ENCODE data around the gene PFN2.
"Not testable (repeated sequence)": the region's sequence is repeated elsewhere in the genome, so short reads cannot be mapped to it uniquely, and the experiment has no call there.

Gene PFN2

GRCh38 chr3:149947231-149947630 is 23.5 kb downstream of the PFN2 start:
- no peak for DNase-seq (ENCODE audit: low spot score)
- CTCF ChIA-PET: no interaction called here
- TF ChIP-seq CTCF (conservative IDR thresholded peaks at IDR 0.05; ENCODE audit: low read depth): no peak
- POLR2A ChIA-PET (ENCODE audit: low non-redundant PET): no interaction called here
- no peak overlapping the region for H3K27ac ChIP-seq

GRCh38 chr3:149943966-149944365 is 26.7 kb downstream of the PFN2 start:
- CTCF ChIA-PET; H3K27ac ChIP-seq; POLR2A ChIA-PET (ENCODE audit: low non-redundant PET); DNase-seq (ENCODE audit: low spot score): not testable (repeated sequence)

GRCh38 chr3:149942409-149942808 is 28.3 kb downstream of the PFN2 start:
- DNase-seq (ENCODE audit: low spot score): no peak
- no peak for TF ChIP-seq CTCF (conservative IDR thresholded peaks at IDR 0.05; ENCODE audit: low read depth)
- no peak overlapping the region for H3K27ac ChIP-seq
- ChIA-PET CTCF (no interaction called here), POLR2A (ENCODE audit: low non-redundant PET) (no interaction called here)

GRCh38 chr3:149941946-149942345 is 28.7 kb downstream of the PFN2 start:
- POLR2A ChIA-PET (ENCODE audit: low non-redundant PET): no interaction called here
- no peak overlapping the region for H3K27ac ChIP-seq
- no peak for TF ChIP-seq CTCF (conservative IDR thresholded peaks at IDR 0.05; ENCODE audit: low read depth)
- no peak for DNase-seq (ENCODE audit: low spot score)
- CTCF ChIA-PET: no interaction called here

GRCh38 chr3:149941186-149941585 is 29.5 kb downstream of the PFN2 start:
- CTCF ChIA-PET: no interaction called here
- H3K27ac ChIP-seq: no peak overlapping the region
- DNase-seq (ENCODE audit: low spot score): no peak
- no peak for TF ChIP-seq CTCF (conservative IDR thresholded peaks at IDR 0.05; ENCODE audit: low read depth)
- POLR2A ChIA-PET (ENCODE audit: low non-redundant PET): no interaction called here

- POLR2A ChIA-PET (ENCODE audit: low non-redundant PET); CTCF ChIA-PET; DNase-seq (ENCODE audit: low spot score); H3K27ac ChIP-seq: not testable (repeated sequence)
Observed at GRCh38 chr3:149938392-149939055, 32.2 kb downstream of the PFN2 start.

- ChIA-PET POLR2A (ENCODE audit: low non-redundant PET) (no interaction called here), CTCF (interaction anchor here (0.5 to 1.2 kb wide), 7 partner anchors 8 to 1057 kb away, joined by 3 to 4 read pairs (median 3); no protein-coding TSS in a partner anchor)
- peak; percentile 78 for TF ChIP-seq CTCF (conservative IDR thresholded peaks at IDR 0.05; ENCODE audit: low read depth)
- no peak overlapping the region for H3K27ac ChIP-seq
- peak; percentile 44 for DNase-seq (ENCODE audit: low spot score)
Observed at GRCh38 chr3:149936812-149937230, 33.9 kb downstream of the PFN2 start.

- H3K27ac ChIP-seq: no peak overlapping the region
- DNase-seq (ENCODE audit: low spot score): no peak
- TF ChIP-seq CTCF (conservative IDR thresholded peaks at IDR 0.05; ENCODE audit: low read depth): no peak
- POLR2A ChIA-PET (ENCODE audit: low non-redundant PET): no interaction called here
- CTCF ChIA-PET: no interaction called here
Observed at GRCh38 chr3:149934524-149934923, 36.2 kb downstream of the PFN2 start.
